Esophagus squamous epithelium (tissue), 4 donors: ENCODE measurements around the gene SPRR2F.

ENCODE experiments used
- CTCF ChIP-seq, 6 experiments: fragments of 450-650 bp in 4 of 6; fragments of 200-600 bp in 2 of 6; sonication (generic) in 2 of 6; IDR thresholded peaks; one replicate each; pipeline ENCODE4 v1.5.1; 2016 to 2019; ENCODE audit warnings: antibody characterized with exemption in 6 of 6, mild to moderate bottlenecking in 4 of 6, moderate library complexity in 4 of 6
- POLR2A ChIP-seq, 4 donors: fragments of 450-650 bp; IDR thresholded peaks; one replicate each; pipeline ENCODE4 v1.6.1; 2017; ENCODE audit warnings: antibody characterized with exemption in 4 of 4, mild to moderate bottlenecking in 4 of 4, moderate library complexity in 3 of 4

GRCh38 chr1:153100245-153100644, 13.1 kb downstream of the SPRR2F start:
- TF ChIP-seq CTCF (IDR thresholded peaks at IDR 0.05), result peak in 1 of 6 experiments; percentile 11
- TF ChIP-seq POLR2A (IDR thresholded peaks at IDR 0.05), result no peak
